ENCODE data around the gene MUL1.
A peak's percentile ranks its signal among the peaks of the same experiment; 100 is the strongest.

MUL1 gene

GRCh38 chr1:20466273-20466672 is 41.7 kb downstream of the MUL1 start:
- peak in 1 of 2 donors; percentile 6 for DNase-seq

DNA sequence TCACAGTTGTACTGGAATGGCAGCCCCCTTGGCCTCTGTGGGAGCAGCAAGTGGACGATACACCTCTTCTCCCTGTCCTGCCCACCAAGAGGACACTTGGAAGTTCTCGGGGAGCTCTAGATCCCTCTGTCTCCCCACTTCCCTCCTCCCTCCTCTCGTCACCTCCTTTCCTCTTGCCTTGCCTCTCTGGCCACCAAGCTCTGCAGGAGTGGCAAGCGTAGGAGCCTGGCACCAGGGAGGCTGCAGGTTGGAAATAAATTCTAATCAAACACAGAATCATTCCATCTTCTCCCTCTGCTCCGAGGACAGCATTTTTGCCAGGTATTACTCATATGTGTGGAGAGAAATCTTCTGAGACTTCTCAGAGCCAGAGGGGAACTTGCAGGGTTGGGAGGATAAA is 42.8 kb downstream of the MUL1 start:
- no peak for DNase-seq

DNA sequence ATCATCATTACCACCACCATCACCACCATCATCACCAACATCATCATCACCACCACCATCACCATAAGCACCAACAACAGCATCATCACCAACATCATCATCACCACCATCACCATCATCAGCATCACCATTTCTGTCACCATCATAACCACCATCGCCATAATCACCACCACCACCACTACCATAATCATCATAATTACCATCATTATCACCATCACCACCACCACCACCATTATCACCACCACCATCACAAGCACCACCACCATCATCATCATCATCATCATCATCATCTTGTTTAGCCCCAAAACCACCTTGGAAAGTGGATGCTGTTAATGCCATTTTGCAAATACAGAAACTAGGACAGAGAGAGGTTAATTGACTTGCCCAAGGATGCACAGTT is 44.4 kb downstream of the MUL1 start:
- no peak for DNase-seq

DNA sequence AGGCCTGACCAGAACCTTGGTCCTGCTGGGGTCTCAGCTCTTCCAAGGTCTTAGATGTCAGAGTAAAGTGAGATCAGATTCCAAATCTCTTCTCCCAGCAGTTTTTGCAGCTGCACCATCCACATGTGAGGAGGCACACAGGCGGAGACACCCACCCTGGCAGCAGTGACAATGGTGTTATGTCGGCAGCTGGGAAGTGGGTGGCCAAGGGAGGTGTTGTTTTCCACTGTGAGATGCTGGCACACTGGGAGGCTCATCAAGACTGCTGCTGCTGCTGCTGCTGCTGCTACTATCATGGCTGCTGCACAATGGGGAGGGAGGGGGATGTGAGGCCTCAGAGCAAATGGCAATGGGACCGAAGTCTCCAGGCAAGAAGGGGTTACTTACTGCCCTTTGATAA is 45.6 kb downstream of the MUL1 start:
- no peak for DNase-seq

DNA sequence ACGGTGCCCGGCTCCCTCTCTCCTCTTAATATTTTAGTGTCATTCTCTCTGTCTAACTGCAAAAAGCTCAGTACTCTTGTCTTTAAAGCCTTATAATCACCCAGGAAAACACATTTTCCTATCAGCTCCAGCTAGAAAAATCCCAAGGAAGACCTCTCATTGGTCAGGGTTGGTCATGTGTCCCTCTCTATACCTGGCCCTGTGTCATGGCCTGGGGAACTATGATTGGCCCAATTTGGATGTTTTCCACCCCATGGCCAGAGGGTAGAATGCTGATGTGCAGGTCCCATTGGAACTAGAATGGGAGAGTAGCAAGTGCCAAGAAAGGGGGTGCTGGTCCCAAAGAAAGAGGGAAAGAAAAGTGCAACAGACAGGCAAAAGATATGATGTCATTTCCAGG is 49.2 kb downstream of the MUL1 start:
- DNase-seq = no peak

DNA sequence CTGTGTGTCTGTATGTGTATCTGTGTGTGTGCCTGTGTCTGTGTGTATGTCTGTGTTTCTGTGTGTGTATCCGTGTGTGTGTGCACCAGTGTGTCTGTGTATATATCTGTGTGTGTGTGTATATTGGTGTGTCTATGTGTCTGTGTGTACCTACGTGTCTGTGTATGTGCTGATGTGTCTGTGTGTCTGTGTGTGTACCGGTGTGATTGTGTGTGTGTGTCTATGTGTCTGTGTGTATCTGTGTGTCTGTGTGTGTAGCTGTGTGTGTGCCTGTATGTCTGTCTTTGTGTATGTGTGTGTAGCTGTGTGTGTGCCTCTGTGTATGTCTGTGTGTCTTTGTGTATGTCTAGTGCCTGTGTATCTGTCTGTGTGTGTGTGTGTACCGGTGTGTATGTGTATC is 53.9 kb downstream of the MUL1 start:
- no peak for DNase-seq

DNA sequence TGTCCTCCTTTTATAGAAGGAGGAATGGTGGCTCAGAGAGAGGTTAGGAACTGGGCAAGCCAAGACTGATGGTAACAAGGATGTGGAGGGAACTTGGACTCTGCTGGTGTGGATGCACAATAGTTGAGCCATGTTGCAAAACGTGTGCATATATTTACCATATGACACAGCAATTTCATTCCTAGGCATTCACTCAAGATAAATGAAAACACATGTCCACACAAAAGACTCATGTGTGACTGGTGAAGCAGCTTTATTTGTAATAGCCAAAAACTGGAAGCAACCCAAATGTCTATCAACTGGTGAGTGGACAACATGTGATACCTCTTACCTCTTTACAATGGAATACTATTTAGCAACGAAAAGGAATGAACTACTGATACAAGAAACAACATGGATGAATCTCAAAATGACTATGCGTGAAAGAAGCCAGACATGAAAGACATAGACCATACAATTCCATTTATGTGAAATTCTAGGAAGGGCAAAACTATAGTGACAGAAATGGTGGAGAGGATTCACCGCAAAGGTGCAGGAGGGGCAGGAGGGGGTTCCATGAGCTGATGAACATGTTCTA is 58.1 kb downstream of the MUL1 start:
- DNase-seq = no peak

Measured in inflammatory macrophage treated with lipopolysaccharide for 1 hour (primary cell).